SH-SY5Y (cell line): Measurements from ENCODE around the gene STK32C.

Experiments used
- GATA2 ChIP-seq: IDR thresholded peaks from 2 replicates; pipeline ENCODE4 v1.6.1; 2011; ENCODE audit warnings: mild to moderate bottlenecking, low read depth, low read length
- GATA3 ChIP-seq: IDR thresholded peaks from 2 replicates; pipeline ENCODE4 v1.6.1; 2011; ENCODE audit warnings: low read depth, mild to moderate bottlenecking, low read length, moderate library complexity

GRCh38 chr10:132255489-132256344 is 52.0 kb downstream of the STK32C start:
- TF ChIP-seq GATA3 (no peak), GATA2 (no peak)
